ENCODE results near the gene AKR1C2. TPM values are rescaled to one million over a fixed set of nuclear protein-coding genes. Genes with fewer than 3 reads are reported as not detected.
"Not testable (repeated sequence)": the region's sequence is repeated elsewhere in the genome, so short reads cannot be mapped to it uniquely, and the experiment has no call there.

AKR1C2 gene
- total RNA-seq, 2 experiments from 2014 or later = not detected

DNA sequence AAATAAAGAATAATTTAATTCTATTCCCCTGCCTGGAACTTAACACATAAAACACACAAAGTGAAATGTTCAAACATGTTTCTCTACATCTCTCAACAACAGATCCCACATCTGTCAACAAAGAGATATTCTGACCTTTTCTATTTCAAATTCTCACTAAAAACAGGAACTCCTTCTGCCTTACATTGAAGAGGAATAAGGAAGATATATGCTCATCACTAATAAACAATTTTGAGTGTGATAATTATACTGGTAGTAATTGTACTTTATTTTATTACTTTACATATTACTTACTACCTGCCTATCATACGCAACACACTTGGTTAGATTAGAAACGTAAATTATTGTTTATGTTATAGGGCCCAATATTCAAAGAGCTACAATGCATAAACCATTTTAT, 13.4 kb downstream of the AKR1C2 start:
- ChIA-PET POLR2A (interaction anchor here (0.6 kb wide), 1 partner anchor 607 kb away, joined by 3 read pairs; no protein-coding TSS in a partner anchor), CTCF (ENCODE audit: unreplicated experiment) (no interaction called here)
- H3K9me2 ChIP-seq (ENCODE audit: insufficient read depth, low read length) = no peaks in the 10 kb centered on the region
- H3K27ac ChIP-seq (ENCODE audit: low read depth, low read length, poor library complexity, severe bottlenecking) = no peak overlapping the region
- H3K4me3 ChIP-seq (ENCODE audit: low read depth, low read length, poor library complexity, severe bottlenecking) = no peak overlapping the region
- intact Hi-C loops (cut with micrococcal nuclease; ENCODE audit: unreplicated experiment) = no loop called here
- no peaks in the 10 kb centered on the region for H3K4me1 ChIP-seq (ENCODE audit: insufficient read depth, low read length, poor library complexity, severe bottlenecking)
- no peaks in the 10 kb centered on the region for H3K79me2 ChIP-seq (ENCODE audit: insufficient read depth, low read depth, low read length)
- no peaks in the 10 kb centered on the region for H3K36me3 ChIP-seq (ENCODE audit: insufficient read depth, low read length)
- H4K20me1 ChIP-seq (ENCODE audit: insufficient read depth, low read length) = no peaks in the 10 kb centered on the region
- H2AFZ ChIP-seq (ENCODE audit: low read length) = no peak overlapping the region
- no TSS peak for BruUV-seq (replicated peaks)
- no peaks in the 10 kb centered on the region for H3K9me3 ChIP-seq (ENCODE audit: low read length)
- TF ChIP-seq, protein P1, sequence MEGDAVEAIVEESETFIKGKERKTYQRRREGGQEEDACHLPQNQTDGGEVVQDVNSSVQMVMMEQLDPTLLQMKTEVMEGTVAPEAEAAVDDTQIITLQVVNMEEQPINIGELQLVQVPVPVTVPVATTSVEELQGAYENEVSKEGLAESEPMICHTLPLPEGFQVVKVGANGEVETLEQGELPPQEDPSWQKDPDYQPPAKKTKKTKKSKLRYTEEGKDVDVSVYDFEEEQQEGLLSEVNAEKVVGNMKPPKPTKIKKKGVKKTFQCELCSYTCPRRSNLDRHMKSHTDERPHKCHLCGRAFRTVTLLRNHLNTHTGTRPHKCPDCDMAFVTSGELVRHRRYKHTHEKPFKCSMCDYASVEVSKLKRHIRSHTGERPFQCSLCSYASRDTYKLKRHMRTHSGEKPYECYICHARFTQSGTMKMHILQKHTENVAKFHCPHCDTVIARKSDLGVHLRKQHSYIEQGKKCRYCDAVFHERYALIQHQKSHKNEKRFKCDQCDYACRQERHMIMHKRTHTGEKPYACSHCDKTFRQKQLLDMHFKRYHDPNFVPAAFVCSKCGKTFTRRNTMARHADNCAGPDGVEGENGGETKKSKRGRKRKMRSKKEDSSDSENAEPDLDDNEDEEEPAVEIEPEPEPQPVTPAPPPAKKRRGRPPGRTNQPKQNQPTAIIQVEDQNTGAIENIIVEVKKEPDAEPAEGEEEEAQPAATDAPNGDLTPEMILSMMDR (conservative IDR thresholded peaks at IDR 0.05; ENCODE audit: low read length) = no peak
- no peak for TF ChIP-seq EZH2phosphoT487 (IDR thresholded peaks at IDR 0.05; ENCODE audit: borderline replicate concordance, low read depth, low read length)
- no peak overlapping the region for H3K4me2 ChIP-seq (ENCODE audit: low read length)
- DNase-seq (ENCODE audit: low spot score) = no peak

DNA sequence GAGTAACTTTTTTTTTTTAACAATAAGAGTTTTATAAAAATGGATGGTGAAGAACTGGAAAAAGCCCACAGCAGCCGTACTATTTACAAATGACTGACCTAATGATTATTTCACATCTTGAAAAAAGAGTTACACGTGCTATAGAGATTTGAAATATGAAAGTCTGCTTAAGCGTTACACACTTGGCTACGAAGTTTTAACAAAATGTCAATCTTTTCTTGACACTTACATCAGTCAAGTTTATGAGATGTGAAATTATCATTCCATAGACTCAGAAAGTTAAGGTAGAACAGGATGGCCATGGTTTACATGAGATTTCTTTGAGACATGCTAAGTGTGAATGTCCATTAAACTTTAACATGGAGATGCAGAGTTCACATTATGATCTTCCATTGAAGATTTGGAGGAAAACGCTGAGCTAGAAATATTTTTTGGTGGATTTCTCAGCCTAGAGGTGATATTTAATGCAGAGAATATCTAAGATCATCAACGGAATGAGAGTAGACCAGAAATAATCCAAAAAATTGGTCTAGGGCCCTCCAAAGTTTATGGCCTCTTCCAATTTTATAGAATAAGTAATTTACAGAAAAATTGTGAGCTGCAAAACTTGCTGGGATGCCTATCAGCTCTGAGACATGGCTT, 15.5 kb downstream of the AKR1C2 start:
- H3K4me2 ChIP-seq (ENCODE audit: low read length); BruUV-seq (replicated peaks); CTCF ChIA-PET (ENCODE audit: unreplicated experiment); H3K36me3 ChIP-seq (ENCODE audit: insufficient read depth, low read length); H3K9me3 ChIP-seq (ENCODE audit: low read length); H4K20me1 ChIP-seq (ENCODE audit: insufficient read depth, low read length); H3K27ac ChIP-seq (ENCODE audit: low read depth, low read length, poor library complexity, severe bottlenecking); intact Hi-C loops (cut with micrococcal nuclease; ENCODE audit: unreplicated experiment); H3K9me2 ChIP-seq (ENCODE audit: insufficient read depth, low read length); H3K4me1 ChIP-seq (ENCODE audit: insufficient read depth, low read length, poor library complexity, severe bottlenecking); H3K79me2 ChIP-seq (ENCODE audit: insufficient read depth, low read depth, low read length); H3K4me3 ChIP-seq (ENCODE audit: low read depth, low read length, poor library complexity, severe bottlenecking); POLR2A ChIA-PET; H2AFZ ChIP-seq (ENCODE audit: low read length); DNase-seq (ENCODE audit: low spot score): not testable (repeated sequence)

DNA sequence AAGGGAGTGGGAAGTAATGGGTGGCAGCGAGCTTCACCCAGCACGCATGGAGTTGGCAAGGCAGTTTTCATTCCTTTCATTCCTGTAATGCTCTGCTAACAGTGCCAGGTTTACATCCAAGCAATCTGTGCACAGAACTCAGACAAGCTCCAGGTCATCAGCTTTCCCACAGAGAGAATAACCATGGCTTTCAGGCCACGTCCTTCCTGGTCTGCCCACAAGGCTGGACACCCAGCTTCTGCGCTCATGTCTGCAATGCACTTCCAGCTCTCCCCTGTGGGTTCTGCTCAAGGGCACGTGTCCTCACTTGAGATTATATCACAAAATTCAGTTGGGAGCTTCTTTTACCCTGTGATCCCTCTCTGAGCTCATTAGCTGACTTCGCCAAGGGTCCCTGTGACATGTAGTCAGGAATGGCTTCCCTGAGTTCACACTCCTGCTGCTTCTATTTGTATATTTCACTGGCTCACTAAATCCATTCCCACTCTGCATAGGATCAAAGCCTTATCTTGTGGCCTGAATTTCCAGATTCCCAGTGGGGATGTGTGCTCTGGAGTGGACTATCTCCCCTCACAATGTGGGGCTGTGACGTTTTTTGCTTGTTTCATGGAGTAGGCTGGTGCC, 18.6 kb downstream of the AKR1C2 start:
- intact Hi-C loops (cut with micrococcal nuclease; ENCODE audit: unreplicated experiment) = no loop called here
- BruUV-seq (replicated peaks) = no TSS peak
- CTCF ChIA-PET (ENCODE audit: unreplicated experiment) = no interaction called here

More for the DNA sequence above, 18.6 kb downstream of the AKR1C2 start:
- Histone ChIP-seq H4K20me1 (ENCODE audit: insufficient read depth, low read length) (no peaks in the 10 kb centered on the region), H3K4me1 (ENCODE audit: insufficient read depth, low read length, poor library complexity, severe bottlenecking) (no peaks in the 10 kb centered on the region), H3K36me3 (ENCODE audit: insufficient read depth, low read length) (no peaks in the 10 kb centered on the region), H3K4me3 (ENCODE audit: low read depth, low read length, poor library complexity, severe bottlenecking) (no peak overlapping the region), H3K27ac (ENCODE audit: low read depth, low read length, poor library complexity, severe bottlenecking) (no peak overlapping the region), H3K79me2 (ENCODE audit: insufficient read depth, low read depth, low read length) (no peaks in the 10 kb centered on the region), H2AFZ (ENCODE audit: low read length) (no peak overlapping the region), H3K9me2 (ENCODE audit: insufficient read depth, low read length) (no peaks in the 10 kb centered on the region), H3K9me3 (ENCODE audit: low read length) (no peaks in the 10 kb centered on the region), H3K4me2 (ENCODE audit: low read length) (no peak overlapping the region)
- DNase-seq (ENCODE audit: low spot score) = no peak
- POLR2A ChIA-PET = no interaction called here
- no peak for TF ChIP-seq EZH2phosphoT487 (IDR thresholded peaks at IDR 0.05; ENCODE audit: borderline replicate concordance, low read depth, low read length)
- TF ChIP-seq, protein P1 (conservative IDR thresholded peaks at IDR 0.05; ENCODE audit: low read length) = no peak
